ENCODE measurements around the gene FAM83D.

The FAM83D gene

DNA sequence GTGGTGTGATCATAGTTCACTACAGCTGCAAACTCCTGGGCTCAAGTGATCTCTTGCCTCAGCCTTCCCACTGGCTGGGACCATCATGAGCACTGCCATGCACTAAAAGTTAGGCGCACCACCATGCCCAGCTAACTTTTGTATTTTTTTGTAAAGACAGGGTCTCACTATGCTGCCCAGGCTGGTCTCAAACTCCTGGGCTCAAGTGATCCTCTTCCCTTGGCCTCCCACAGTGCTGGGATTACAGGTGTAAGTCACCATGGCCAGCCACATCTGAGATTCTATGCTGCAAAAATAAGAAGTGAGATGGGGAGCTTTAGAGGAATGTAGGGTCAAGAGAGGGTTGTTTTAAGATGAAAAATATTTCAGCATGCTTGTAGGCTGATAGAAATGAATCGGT lies 1.5 kb upstream of the FAM83D start:
- TF ChIP-seq, protein P1, sequence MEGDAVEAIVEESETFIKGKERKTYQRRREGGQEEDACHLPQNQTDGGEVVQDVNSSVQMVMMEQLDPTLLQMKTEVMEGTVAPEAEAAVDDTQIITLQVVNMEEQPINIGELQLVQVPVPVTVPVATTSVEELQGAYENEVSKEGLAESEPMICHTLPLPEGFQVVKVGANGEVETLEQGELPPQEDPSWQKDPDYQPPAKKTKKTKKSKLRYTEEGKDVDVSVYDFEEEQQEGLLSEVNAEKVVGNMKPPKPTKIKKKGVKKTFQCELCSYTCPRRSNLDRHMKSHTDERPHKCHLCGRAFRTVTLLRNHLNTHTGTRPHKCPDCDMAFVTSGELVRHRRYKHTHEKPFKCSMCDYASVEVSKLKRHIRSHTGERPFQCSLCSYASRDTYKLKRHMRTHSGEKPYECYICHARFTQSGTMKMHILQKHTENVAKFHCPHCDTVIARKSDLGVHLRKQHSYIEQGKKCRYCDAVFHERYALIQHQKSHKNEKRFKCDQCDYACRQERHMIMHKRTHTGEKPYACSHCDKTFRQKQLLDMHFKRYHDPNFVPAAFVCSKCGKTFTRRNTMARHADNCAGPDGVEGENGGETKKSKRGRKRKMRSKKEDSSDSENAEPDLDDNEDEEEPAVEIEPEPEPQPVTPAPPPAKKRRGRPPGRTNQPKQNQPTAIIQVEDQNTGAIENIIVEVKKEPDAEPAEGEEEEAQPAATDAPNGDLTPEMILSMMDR (IDR thresholded peaks at IDR 0.05; ENCODE audit: borderline replicate concordance, insufficient read depth, low read depth, low read length): no peak
- no peak overlapping the region for H3K4me3 ChIP-seq (ENCODE audit: low read depth, low read length)

- TF ChIP-seq, protein P1 (IDR thresholded peaks at IDR 0.05; ENCODE audit: borderline replicate concordance, insufficient read depth, low read depth, low read length): no peak
- peak overlapping the region; percentile 85 for H3K4me3 ChIP-seq (ENCODE audit: low read depth, low read length)
Observed at GRCh38 chr20:38926934-38927616, 858 bp downstream of the FAM83D start.

DNA sequence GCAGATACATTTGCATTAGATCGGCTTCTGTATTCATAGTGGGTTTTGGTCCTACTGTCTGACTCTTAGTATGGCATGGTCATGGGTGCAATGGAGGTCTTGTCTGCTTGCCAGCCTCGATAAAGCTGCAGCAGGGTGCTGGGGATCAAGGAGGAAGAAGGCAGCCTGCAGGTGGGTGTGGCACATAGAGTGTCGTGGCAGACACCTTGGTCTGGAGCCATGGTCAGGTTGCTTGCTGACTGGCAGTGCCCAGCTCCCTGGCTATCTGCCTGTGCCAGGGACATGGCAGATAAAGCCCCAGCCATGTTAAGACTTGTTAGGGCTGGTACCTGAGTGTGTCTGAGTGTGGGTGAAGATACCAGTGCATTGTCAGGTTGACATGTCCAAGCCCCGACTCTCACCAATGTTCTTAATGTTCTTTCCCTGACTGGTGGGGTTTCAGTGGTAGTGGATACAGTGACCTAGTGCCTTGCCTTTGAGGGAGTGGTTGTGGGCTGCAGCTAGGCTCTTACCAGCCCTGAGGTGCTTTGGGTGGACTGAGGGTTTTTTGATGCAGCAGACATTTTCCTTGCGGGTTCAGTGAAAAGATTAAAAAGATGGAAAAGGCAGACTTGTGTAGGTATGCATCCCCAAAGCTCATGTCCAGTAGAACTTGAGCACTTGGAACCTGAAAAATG lies 1.8 kb downstream of the FAM83D start:
- H3K4me3 ChIP-seq (ENCODE audit: low read depth, low read length): peak overlapping the region; percentile 85
- TF ChIP-seq, protein P1 (IDR thresholded peaks at IDR 0.05; ENCODE audit: borderline replicate concordance, insufficient read depth, low read depth, low read length): no peak

DNA sequence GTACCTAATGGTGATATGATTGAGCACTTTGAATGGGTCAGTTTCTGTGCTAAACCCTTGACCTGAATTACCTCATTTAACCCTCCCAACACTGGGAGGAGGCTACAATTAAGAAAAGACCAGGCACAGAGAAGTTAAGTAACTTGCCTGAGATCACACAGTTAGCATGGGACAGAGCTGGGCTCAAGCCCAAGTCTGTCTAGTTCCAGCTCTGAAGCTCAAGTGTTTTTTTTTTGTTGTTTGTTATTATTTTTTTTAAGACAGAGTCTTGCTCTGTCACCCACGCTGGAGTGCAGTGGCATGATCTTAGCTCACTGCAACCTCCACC lies 4.0 kb downstream of the FAM83D start:
- no peak overlapping the region for H3K4me3 ChIP-seq (ENCODE audit: low read depth, low read length)
- TF ChIP-seq, protein P1 (IDR thresholded peaks at IDR 0.05; ENCODE audit: borderline replicate concordance, insufficient read depth, low read depth, low read length): no peak

DNA sequence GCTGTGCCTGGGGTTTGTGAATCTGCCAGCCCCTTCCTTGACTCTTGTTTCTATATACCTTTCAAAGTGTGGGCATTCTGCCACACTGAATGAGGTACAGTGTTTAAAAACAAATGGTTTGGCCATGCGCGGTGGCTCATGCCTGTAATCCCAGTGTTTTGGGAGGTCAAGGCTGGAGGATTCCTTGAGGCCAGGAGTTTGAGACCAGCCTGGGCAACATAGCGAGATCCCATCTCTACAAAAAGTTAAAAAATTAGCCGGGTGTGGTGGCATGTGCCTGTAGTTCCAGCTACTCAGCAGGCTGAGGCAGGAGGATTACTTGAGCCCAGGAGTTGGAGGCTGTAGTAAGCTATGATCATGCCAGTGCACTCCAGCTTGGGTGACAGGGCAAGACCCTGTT lies 5.8 kb downstream of the FAM83D start:
- H3K4me3 ChIP-seq (ENCODE audit: low read depth, low read length): no peak overlapping the region

GRCh38 chr20:38932457-38933120 lies 6.4 kb downstream of the FAM83D start:
- TF ChIP-seq, protein P1 (IDR thresholded peaks at IDR 0.05; ENCODE audit: borderline replicate concordance, insufficient read depth, low read depth, low read length): no peak

More for the DNA sequence above, 5.8 kb downstream of the FAM83D start:
- TF ChIP-seq, protein P1 (IDR thresholded peaks at IDR 0.05; ENCODE audit: borderline replicate concordance, insufficient read depth, low read depth, low read length): no peak

More at GRCh38 chr20:38932457-38933120, 6.4 kb downstream of the FAM83D start:
- no peak overlapping the region for H3K4me3 ChIP-seq (ENCODE audit: low read depth, low read length)

Measured in GM12875 (cell line).